GM12878 (cell line): ENCODE measurements around the gene GPRC5C. TPM values are rescaled to one million over a fixed set of nuclear protein-coding genes. Genes with fewer than 3 reads are reported as not detected.

ENCODE experiments used
- ATAC-seq: fragments of 200-7000 bp; cut with Tn5 transposase; 3 replicates; pipeline ENCODE4 v1.9.1; 2020; ENCODE audit warnings: mild to moderate bottlenecking, moderate library complexity
- BruUV-seq: library from RNA; stranded (reverse); fragments of 400-500 nt; replicated peaks from 2 replicates; lab custom pipeline; 2021; lab: Mats Ljungman, UMichigan
- CTCF ChIA-PET: fragments of 300-600 bp; sonication (Branson Sonifier 250); formaldehyde crosslinking; extraction: SDS; loops from one replicate; lab custom pipeline; 2021; ENCODE audit warnings: inconsistent platforms; lab: Yijun Ruan, JAX
- POLR2A ChIA-PET: fragments of 350-600 bp; formaldehyde crosslinking; extraction: SDS; loops from one replicate; lab custom pipeline; 2021; ENCODE audit warnings: inconsistent platforms; lab: Charles Lee
- RAD21 ChIA-PET: fragments of 300-600 bp; sonication (Branson Sonifier 250); formaldehyde crosslinking; loops from one replicate; lab custom pipeline; 2023; ENCODE audit warnings: antibody characterized with exemption; ENCODE audit not compliant: unreplicated experiment; lab: Charles Lee
- SMC1A ChIA-PET: fragments of 300-600 bp; sonication (Branson Sonifier 250); formaldehyde crosslinking; loops from one replicate; lab custom pipeline; 2023; ENCODE audit not compliant: unreplicated experiment, uncharacterized antibody; lab: Charles Lee
- DNase-seq: peaks from one replicate; pipeline ENCODE4 v3.0.0-alpha.2; 2011; ENCODE audit warnings: low read depth, low spot score
- FAIRE-seq: peaks from 3 replicates; lab custom pipeline; 2011; peaks lifted over from hg19 to GRCh38; lab: Jason Lieb, UNC
- H2AFZ ChIP-seq: 2 replicates; pipeline ENCODE4 v1.6.0; 2011; ENCODE audit warnings: low read depth, low read length, control low read depth; ENCODE audit not compliant: control insufficient read depth
- H3K27ac ChIP-seq: 2 replicates; pipeline ENCODE4 v1.5.1; 2011; ENCODE audit warnings: control low read depth; ENCODE audit not compliant: control insufficient read depth, insufficient read depth
- H3K27me3 ChIP-seq, 2 experiments: replicated peaks in 1 of 2; 2 replicates each; pipeline versions ENCODE4 v1.6.0 to v1.6.1; 2011; ENCODE audit warnings: low read length in 1 of 2; ENCODE audit not compliant: control insufficient read depth in 2 of 2, insufficient read depth in 2 of 2
- H3K36me3 ChIP-seq, 2 experiments: 2 replicates each; pipeline ENCODE4 v1.5.1; 2011; ENCODE audit warnings: low read length in 1 of 2; ENCODE audit not compliant: control insufficient read depth in 2 of 2, insufficient read depth in 2 of 2
- H3K4me1 ChIP-seq: 2 replicates; pipeline ENCODE4 v1.6.1; 2011; ENCODE audit warnings: mild to moderate bottlenecking, low read length, moderate library complexity, mixed read lengths; ENCODE audit not compliant: control insufficient read depth, insufficient read depth
- H3K4me2 ChIP-seq: 2 replicates; pipeline ENCODE4 v1.6.0; 2011; ENCODE audit warnings: control low read depth; ENCODE audit not compliant: control insufficient read depth, insufficient read depth
- H3K4me3 ChIP-seq: fragments of 200-600 bp; sonication (generic); 2 replicates; pipeline ENCODE4 v1.5.1; 2016
- H3K79me2 ChIP-seq: 2 replicates; pipeline ENCODE4 v1.6.0; 2011; ENCODE audit warnings: low read length; ENCODE audit not compliant: control insufficient read depth, insufficient read depth
- H3K9ac ChIP-seq: 2 replicates; pipeline ENCODE4 v1.8.0; 2011; ENCODE audit warnings: low read length, control low read depth, mixed read lengths; ENCODE audit not compliant: control insufficient read depth, insufficient read depth
- H3K9me3 ChIP-seq: replicated peaks from 3 replicates; pipeline ENCODE4 v1.5.1; 2011; ENCODE audit warnings: mild to moderate bottlenecking, low read length; ENCODE audit not compliant: control insufficient read depth, insufficient read depth
- H4K20me1 ChIP-seq: 2 replicates; pipeline ENCODE4 v1.6.0; 2011; ENCODE audit not compliant: control insufficient read depth, insufficient read depth
- CEBPZ ChIP-seq: fragments of 150-350 bp; IDR thresholded peaks from 2 replicates; pipeline ENCODE4 v1.6.1; 2016; ENCODE audit warnings: low read depth, low read length
- CHD1 ChIP-seq: IDR thresholded peaks from 2 replicates; pipeline ENCODE4 v1.6.1; 2012; ENCODE audit warnings: low read depth, low read length, improper control_type of control experiment
- CREB1 ChIP-seq: IDR thresholded peaks from 2 replicates; pipeline ENCODE4 v1.6.1; 2012; ENCODE audit warnings: low read depth, mild to moderate bottlenecking, inconsistent platforms
- HCFC1 ChIP-seq: fragments of 150-350 bp; IDR thresholded peaks from 2 replicates; pipeline ENCODE4 v1.6.1; 2014; ENCODE audit warnings: low read length
- HDGF ChIP-seq: fragments of 450-650 bp; IDR thresholded peaks from 2 replicates; pipeline ENCODE4 v1.6.1; 2016; ENCODE audit warnings: antibody characterized with exemption
- POU2F2 ChIP-seq: IDR thresholded peaks from 3 replicates; pipeline ENCODE4 v1.6.1; 2011; ENCODE audit warnings: low read depth, mild to moderate bottlenecking, low read length, borderline replicate concordance
- RELA ChIP-seq: fragments of 450-650 bp; IDR thresholded peaks from 2 replicates; pipeline ENCODE4 v1.8.0; 2014; ENCODE audit warnings: borderline replicate concordance; ENCODE audit not compliant: partially characterized antibody
- ZNF384 ChIP-seq: IDR thresholded peaks from 2 replicates; pipeline ENCODE4 v1.6.1; 2012; ENCODE audit warnings: low read depth, mild to moderate bottlenecking, low read length, improper control_type of control experiment, borderline replicate concordance
- ZNF592 ChIP-seq: fragments of 450-650 bp; IDR thresholded peaks from 2 replicates; pipeline ENCODE4 v1.6.1; 2017; ENCODE audit warnings: mild to moderate bottlenecking, moderate library complexity
- WGBS: methylation state at CpG from one replicate; pipeline ENCODE4 v1.1.6; 2016; ENCODE audit warnings: low lambda C conversion rate; ENCODE audit not compliant: insufficient replicate concordance, insufficient coverage; ENCODE audit errors: missing lambda C conversion rate; 5-methylcytosine and 5-hydroxymethylcytosine counted together
- in situ Hi-C: fragments of 300-500 bp; cut with MboI; formaldehyde crosslinking; loops from 9 replicates; pipeline ENCODE4 v1.14.3; 2018; ENCODE audit warnings: mixed read lengths
- intact Hi-C: fragments of 100-400 bp; cut with micrococcal nuclease; formaldehyde crosslinking; loops from one replicate; pipeline ENCODE4 v1.14.2; 2022; ENCODE audit not compliant: unreplicated experiment
- polyA plus RNA-seq, 11 experiments: library from polyadenylated mRNA; depleted of rRNA in 4 of 11; unstranded in 6 of 11; stranded (reverse) in 5 of 11; fragments of >200 nt; fragmentation: Nextera tagmentation in 4 of 11; fragmentation: Illumina TruSeq in 1 of 11; extraction: Ambion mirVana in 4 of 11; extraction: Trizol in 1 of 11; gene quantifications; 1 replicate in 1 of 11; 2 replicates in 10 of 11; pipeline versions ENCODE4 v1.2.1 to v1.2.3, GENCODE V29; 2011 to 2016; ENCODE audit warnings: inconsistent platforms in 2 of 11, missing spikeins in 2 of 11, low read depth in 1 of 11
- total RNA-seq, 4 experiments: library from RNA; depleted of rRNA in 3 of 4; stranded (reverse); fragments of >200 nt in 3 of 4; fragmentation: Illumina TruSeq in 1 of 4; extraction: Trizol in 1 of 4; gene quantifications; 2 replicates each; pipeline versions ENCODE4 v1.2.1 to v1.2.3, GENCODE V29; 2013 to 2021

GPRC5C gene
- total and polyA plus RNA-seq, 10 of the 15 experiments (the other 5 are each of a cell fraction or from before 2014, with no cell fraction given) = 0.04 to 1.3 (median 0.36) TPM; not detected in 2

- 59% methylated on average over 4 of the region's 4 CpGs for WGBS
- H3K79me2 ChIP-seq = no peaks in the 10 kb centered on the region
- no peaks in the 10 kb centered on the region for H3K36me3 ChIP-seq
- no peak overlapping the region for H3K4me3 ChIP-seq
- no peaks in the 10 kb centered on the region for H3K9me3 ChIP-seq
- ChIA-PET CTCF (interaction anchor here (0.6 to 1.8 kb wide), 5 partner anchors 10 to 124 kb away, joined by 3 to 11 read pairs (median 4); no protein-coding TSS in a partner anchor), POLR2A (interaction anchor here (0.9 kb wide), 1 partner anchor 25 kb away, joined by 6 read pairs; no protein-coding TSS in a partner anchor), RAD21 (interaction anchor here (1.6 kb wide), 1 partner anchor 30 kb away, joined by 3 read pairs; no protein-coding TSS in a partner anchor), SMC1A (interaction anchor here (0.9 to 4.0 kb wide), 6 partner anchors 15 to 48 kb away, joined by 3 to 17 read pairs (median 5); no protein-coding TSS in a partner anchor)
- DNase-seq = no peak
- H2AFZ ChIP-seq = no peak overlapping the region
- H3K27me3 ChIP-seq = no peaks in the 10 kb centered on the region
- BruUV-seq = no TSS peak
- H3K9ac ChIP-seq = no peak overlapping the region
- TF ChIP-seq CHD1 (no peak), HCFC1 (no peak), HDGF (no peak), CREB1 (no peak), RELA (no peak)
- no peak for ATAC-seq
- H3K27ac ChIP-seq = no peak overlapping the region
- in situ Hi-C loops = no loop called here
- H3K4me2 ChIP-seq = no peak overlapping the region
- no peaks in the 10 kb centered on the region for H4K20me1 ChIP-seq
- H3K4me1 ChIP-seq = no peaks in the 10 kb centered on the region
- FAIRE-seq = no peak
- intact Hi-C loops = no loop called here
Observed at GRCh38 chr17:74408815-74409214, 23.1 kb upstream of the GPRC5C start.

GRCh38 chr17:74410001-74410443 is 21.9 kb upstream of the GPRC5C start:
- ChIA-PET SMC1A (interaction anchor here (1.3 to 4.0 kb wide), 4 partner anchors 14 to 47 kb away, joined by 3 to 17 read pairs (median 5); no protein-coding TSS in a partner anchor), CTCF (interaction anchor here (0.7 to 1.8 kb wide), 5 partner anchors 18 to 122 kb away, joined by 3 to 7 read pairs (median 3); no protein-coding TSS in a partner anchor), RAD21 (interaction anchor here (0.8 to 1.8 kb wide), 3 partner anchors 21 to 123 kb away, joined by 3 read pairs; no protein-coding TSS in a partner anchor), POLR2A (no interaction called here)
- Histone ChIP-seq H3K4me2 (no peak overlapping the region), H3K4me1 (no peaks in the 10 kb centered on the region), H4K20me1 (no peaks in the 10 kb centered on the region), H3K4me3 (no peak overlapping the region), H3K27me3 (no peaks in the 10 kb centered on the region), H3K36me3 (no peaks in the 10 kb centered on the region), H2AFZ (peak overlapping the region; percentile 12; the same call in 1 of the 2 replicates), H3K9ac (no peak overlapping the region), H3K9me3 (no peaks in the 10 kb centered on the region), H3K27ac (no peak overlapping the region), H3K79me2 (no peaks in the 10 kb centered on the region)
- in situ Hi-C loops (no loop called here), intact Hi-C loops (no loop called here)
- FAIRE-seq (no peak), ATAC-seq (no peak), DNase-seq (no peak)
- no TSS peak for BruUV-seq
- 21% methylated on average over 4 of the region's 4 CpGs for WGBS
- no peak for TF ChIP-seq CEBPZ
- TF ChIP-seq ZNF592 = no peak
- no peak for TF ChIP-seq POU2F2
- no peak for TF ChIP-seq ZNF384
